GM23338 (cell line): ENCODE results near the gene VRTN. TPM values are rescaled to one million over a fixed set of nuclear protein-coding genes. Genes with fewer than 3 reads are reported as not detected.

ENCODE experiments used
- ATAC-seq: fragments of 200-7000 bp; cut with Tn5 transposase; 3 replicates; pipeline ENCODE4 v1.9.1; 2020
- DNase-seq: peaks from one replicate; pipeline ENCODE4 v3.0.0-alpha.2; 2015; ENCODE audit warnings: low spot score
- H2AFZ ChIP-seq: fragments of 200-600 bp; sonication (generic); 2 replicates; pipeline ENCODE4 v1.8.0; 2016; ENCODE audit warnings: antibody characterized with exemption, mild to moderate bottlenecking, moderate library complexity
- H3F3A ChIP-seq: fragments of 200-600 bp; sonication (generic); replicated peaks from 2 replicates; pipeline ENCODE4 v1.8.0; 2017; ENCODE audit warnings: antibody characterized with exemption, mixed run types, low read depth
- H3K27ac ChIP-seq: fragments of 200-600 bp; sonication (generic); 2 replicates; pipeline ENCODE4 v1.6.1; 2016; ENCODE audit warnings: low read depth
- H3K27me3 ChIP-seq: fragments of 200-600 bp; sonication (generic); 2 replicates; pipeline ENCODE4 v1.8.0; 2016; ENCODE audit warnings: mild to moderate bottlenecking, mixed run types, moderate library complexity; ENCODE audit not compliant: insufficient read depth
- H3K36me3 ChIP-seq: fragments of 200-600 bp; sonication (generic); 2 replicates; pipeline ENCODE4 v1.8.0; 2016; ENCODE audit warnings: mild to moderate bottlenecking; ENCODE audit not compliant: insufficient read depth
- H3K4me1 ChIP-seq: fragments of 200-600 bp; sonication (generic); 2 replicates; pipeline ENCODE4 v1.8.0; 2016; ENCODE audit warnings: mild to moderate bottlenecking, moderate library complexity; ENCODE audit not compliant: insufficient read depth
- H3K4me2 ChIP-seq: fragments of 200-600 bp; sonication (generic); 2 replicates; pipeline ENCODE4 v1.7.1; 2017; ENCODE audit warnings: mixed run types
- H3K4me3 ChIP-seq: fragments of 200-600 bp; sonication (generic); 2 replicates; pipeline ENCODE4 v1.6.1; 2016; ENCODE audit warnings: mixed run types
- H3K79me2 ChIP-seq: fragments of 200-600 bp; sonication (generic); replicated peaks from 2 replicates; pipeline ENCODE4 v1.8.0; 2017; ENCODE audit warnings: mild to moderate bottlenecking; ENCODE audit not compliant: insufficient read depth
- H3K9me2 ChIP-seq: fragments of 200-600 bp; sonication (generic); 2 replicates; pipeline ENCODE4 v1.8.0; 2017; ENCODE audit not compliant: insufficient read depth
- H4K20me1 ChIP-seq: fragments of 200-600 bp; sonication (generic); replicated peaks from 2 replicates; pipeline ENCODE4 v1.8.0; 2017; ENCODE audit warnings: mild to moderate bottlenecking; ENCODE audit not compliant: insufficient read depth
- H3K27ac Mint-ChIP-seq: 2 replicates; pipeline ENCODE4 v1.8.0; 2020; ENCODE audit warnings: inconsistent platforms, mild to moderate bottlenecking, moderate library complexity, mixed read lengths
- H3K27me3 Mint-ChIP-seq: 3 replicates; pipeline ENCODE4 v1.8.0; 2022; ENCODE audit warnings: low read depth, mild to moderate bottlenecking, moderate library complexity, mixed read lengths, inconsistent platforms; ENCODE audit not compliant: insufficient read depth, poor library complexity
- H3K36me3 Mint-ChIP-seq: 3 replicates; pipeline ENCODE4 v1.8.0; 2021; ENCODE audit warnings: low read depth, mild to moderate bottlenecking, inconsistent platforms, moderate library complexity, mixed read lengths
- H3K4me1 Mint-ChIP-seq: 3 replicates; pipeline ENCODE4 v1.8.0; 2020; ENCODE audit warnings: mild to moderate bottlenecking, inconsistent platforms, mixed read lengths
- H3K4me3 Mint-ChIP-seq: 3 replicates; pipeline ENCODE4 v1.8.0; 2021; ENCODE audit warnings: moderate library complexity, mild to moderate bottlenecking, inconsistent platforms, mixed read lengths
- H3K9me3 Mint-ChIP-seq: 3 replicates; pipeline ENCODE4 v1.8.0; 2020; ENCODE audit warnings: moderate library complexity, mild to moderate bottlenecking, inconsistent platforms, mixed read lengths
- CREB1 ChIP-seq: fragments of 250-450 bp; sonication (Bioruptor Pico); IDR thresholded peaks from 2 replicates; pipeline ENCODE4 v1.5.0; 2020; ENCODE audit warnings: low read depth, mild to moderate bottlenecking, moderate library complexity
- CTCF ChIP-seq, 2 experiments: fragments of 200-600 bp in 1 of 2; sonication (generic) in 1 of 2; conservative IDR thresholded peaks; 2 replicates each; pipeline versions ENCODE4 v1.5.1 to v1.6.1; 2016 to 2017; ENCODE audit warnings: antibody characterized with exemption in 2 of 2, low read depth in 2 of 2, mild to moderate bottlenecking in 2 of 2, moderate library complexity in 1 of 2
- ETS1 ChIP-seq: IDR thresholded peaks from 2 replicates; pipeline ENCODE4 v1.6.1; 2016; ENCODE audit warnings: antibody characterized with exemption
- JUNB ChIP-seq: IDR thresholded peaks from one replicate; pipeline ENCODE4 v1.6.1; 2016; ENCODE audit warnings: antibody characterized with exemption; ENCODE audit not compliant: unreplicated experiment
- POLR2AphosphoS5 ChIP-seq: IDR thresholded peaks from 2 replicates; pipeline ENCODE4 v1.6.1; 2016; ENCODE audit warnings: antibody characterized with exemption, low read depth
- REST ChIP-seq: IDR thresholded peaks from one replicate; pipeline ENCODE4 v1.6.1; 2018; ENCODE audit warnings: antibody characterized with exemption; ENCODE audit not compliant: unreplicated experiment
- STAT1 ChIP-seq: IDR thresholded peaks from one replicate; pipeline ENCODE4 v1.6.1; 2016; ENCODE audit warnings: antibody characterized with exemption; ENCODE audit not compliant: unreplicated experiment
- ZNF114 ChIP-seq: fragments of 250-450 bp; sonication (Bioruptor Pico); IDR thresholded peaks from 2 replicates; pipeline ENCODE4 v1.5.0; 2020; ENCODE audit warnings: mild to moderate bottlenecking, moderate library complexity
- ZNF331 ChIP-seq: fragments of 250-450 bp; sonication (Bioruptor Pico); IDR thresholded peaks from 2 replicates; pipeline ENCODE4 v1.5.0; 2020; ENCODE audit warnings: low read depth, mild to moderate bottlenecking, moderate library complexity
- ZNF462 ChIP-seq: fragments of 250-450 bp; sonication (Bioruptor Pico); IDR thresholded peaks from 2 replicates; pipeline ENCODE4 v1.5.0; 2020; ENCODE audit warnings: mild to moderate bottlenecking, moderate library complexity
- polyA plus RNA-seq: library from polyadenylated mRNA; unstranded; fragments of >200 nt; fragmentation: Nextera tagmentation; extraction: Ambion mirVana; gene quantifications from 2 replicates; pipeline ENCODE4 v1.2.1, GENCODE V29; 2016
- total RNA-seq: library from RNA; depleted of rRNA; stranded (reverse); fragments of >200 nt; shearing (Covaris generic); gene quantifications from 2 replicates; pipeline ENCODE4 v1.2.3, GENCODE V29; 2014

VRTN gene
- total and polyA plus RNA-seq, 2 experiments from 2014 or later: 63.9 to 143 TPM

- TF ChIP-seq CTCF (conservative IDR thresholded peaks at IDR 0.05; ENCODE audit: low read depth in 2 of 2) (no peak), ZNF114 (CRISPR knock-in tag) (no peak)
These were observed 34.0 kb downstream of the VRTN start (continued) for GRCh38 chr14:74382231-74382630.

GRCh38 chr14:74389980-74390379 is 41.7 kb downstream of the VRTN start:
- H3K27me3 Mint-ChIP-seq: peaks cover 13% of the 10 kb centered on the region
- TF ChIP-seq ZNF462 (CRISPR knock-in tag) (no peak), ZNF331 (no peak), ETS1 (no peak), JUNB (no peak), REST (no peak), CREB1 (CRISPR knock-in tag) (no peak), CTCF (conservative IDR thresholded peaks at IDR 0.05; ENCODE audit: low read depth in 2 of 2) (no peak), STAT1 (no peak), POLR2AphosphoS5 (no peak)

More at GRCh38 chr14:74389980-74390379, 41.7 kb downstream of the VRTN start:
- no peaks in the 10 kb centered on the region for H3K27me3 ChIP-seq
- no peaks in the 10 kb centered on the region for H3K36me3 Mint-ChIP-seq
- H3F3A ChIP-seq: no peaks in the 10 kb centered on the region
- DNase-seq (no peak), ATAC-seq (no peak)
- no peaks in the 10 kb centered on the region for H3K36me3 ChIP-seq
- no peaks in the 10 kb centered on the region for H3K79me2 ChIP-seq
- H3K27ac ChIP-seq: no peak overlapping the region
- no peaks in the 10 kb centered on the region for H4K20me1 ChIP-seq
- no peaks in the 10 kb centered on the region for H3K9me3 Mint-ChIP-seq
- H3K27ac Mint-ChIP-seq: no peak overlapping the region
- H3K4me2 ChIP-seq: no peak overlapping the region
- 0 out of 2 replicates have a peak, but pooled peaks cover 4% of the 10 kb centered on the region for H3K4me1 ChIP-seq
- peaks cover 11% of the 10 kb centered on the region for H3K4me1 Mint-ChIP-seq
- no peaks in the 10 kb centered on the region for H3K9me2 ChIP-seq
- 0 out of 2 replicates have a peak overlapping the region, but pooled peaks have one; percentile 28 for H2AFZ ChIP-seq
- H3K4me3 Mint-ChIP-seq: no peak overlapping the region
- no peak overlapping the region for H3K4me3 ChIP-seq
